Islet precursor cell (in vitro differentiated cells): ENCODE results near the gene CLSTN1.

ENCODE experiments used
- DNase-seq: peaks from one replicate; pipeline ENCODE4 v3.0.0-alpha.2; 2018

The CLSTN1 gene

GRCh38 chr1:9823943-9824701 is at the start of gene CLSTN1:
Gene CLSTN1 (minus strand): TSS chr1:9823965. CDS start chr1:9823733, 232 bp downstream.
- peak; percentile 94 for DNase-seq

DNA sequence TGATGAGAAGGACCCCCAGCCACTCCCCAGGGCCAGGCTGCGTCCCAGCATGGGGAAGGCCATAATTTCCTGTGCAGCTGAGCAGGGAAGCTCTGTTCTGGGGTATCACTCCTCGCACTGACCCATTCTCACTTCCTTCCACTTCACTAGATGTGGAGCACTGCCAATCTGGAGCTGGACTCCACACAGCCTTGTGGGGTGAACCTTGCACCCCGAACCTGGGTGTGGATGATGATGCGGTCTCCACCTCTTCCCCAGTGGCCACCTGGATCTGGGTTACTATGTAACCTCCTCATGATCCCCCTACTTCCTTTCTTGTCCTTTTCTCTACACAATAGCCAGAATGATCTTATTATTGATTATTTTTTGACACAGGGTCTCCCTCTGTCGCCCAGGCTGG is 49.6 kb upstream of the CLSTN1 start:
- no peak for DNase-seq

- no peak for DNase-seq
Observed at GRCh38 chr1:9872430-9873165, 48.8 kb upstream of the CLSTN1 start.

DNA sequence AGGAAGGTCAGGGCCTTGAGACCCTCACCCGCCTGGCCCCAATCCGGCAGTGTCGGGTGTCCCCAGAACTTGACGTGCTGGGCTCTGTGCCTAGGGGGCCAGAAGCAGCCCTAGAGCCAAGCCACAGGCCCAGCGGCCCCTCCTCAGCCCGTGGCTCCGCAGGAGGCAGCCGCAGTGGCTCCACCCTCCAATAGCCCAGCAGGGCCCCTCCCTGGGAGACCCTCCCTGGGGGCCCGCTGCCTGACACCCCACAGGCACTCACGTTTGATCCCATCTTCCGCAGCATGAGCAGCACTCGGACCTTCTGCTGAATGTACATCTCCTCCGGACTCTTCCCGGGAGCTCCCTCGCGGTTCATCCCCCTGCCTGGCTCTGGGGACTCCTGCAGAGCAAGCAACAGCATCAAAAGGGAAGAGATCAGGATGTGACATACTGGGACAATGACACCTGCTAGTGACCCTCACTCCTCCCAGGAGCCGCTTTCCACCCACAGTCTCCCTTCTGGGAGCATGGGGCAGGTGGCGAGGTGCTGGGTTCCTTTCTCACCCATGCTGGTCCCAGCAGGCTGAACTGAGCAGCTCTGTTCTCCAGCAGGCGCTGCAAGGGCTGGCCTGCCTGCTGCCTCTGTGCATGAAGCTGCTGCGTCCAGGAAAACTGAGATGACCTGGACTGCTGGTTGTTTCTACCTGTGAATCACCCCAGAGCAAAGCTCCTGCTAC is 48.1 kb upstream of the CLSTN1 start:
- no peak for DNase-seq

DNA sequence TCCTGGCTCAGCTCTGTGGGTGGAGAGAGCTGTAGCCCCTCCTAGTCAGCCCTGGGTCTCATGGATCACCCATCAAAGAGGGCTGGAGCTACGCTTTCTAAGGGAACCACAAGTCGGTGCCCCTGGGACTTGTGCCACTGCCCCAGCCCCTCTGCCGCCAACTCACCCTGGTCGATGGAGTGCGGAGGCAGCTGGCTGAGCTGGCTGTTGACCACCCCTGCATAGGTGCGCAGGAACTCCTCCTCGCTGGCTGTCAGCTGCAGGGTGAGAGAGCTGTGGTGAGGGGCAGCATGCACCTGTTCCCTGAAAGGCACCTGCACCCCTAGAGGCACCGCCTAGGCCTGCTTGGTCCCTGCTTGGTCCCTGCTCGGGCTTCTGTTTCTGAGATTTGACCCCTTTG is 47.3 kb upstream of the CLSTN1 start:
- DNase-seq, result no peak

- DNase-seq, result no peak
Observed at GRCh38 chr1:9870572-9870971, 46.8 kb upstream of the CLSTN1 start.

DNA sequence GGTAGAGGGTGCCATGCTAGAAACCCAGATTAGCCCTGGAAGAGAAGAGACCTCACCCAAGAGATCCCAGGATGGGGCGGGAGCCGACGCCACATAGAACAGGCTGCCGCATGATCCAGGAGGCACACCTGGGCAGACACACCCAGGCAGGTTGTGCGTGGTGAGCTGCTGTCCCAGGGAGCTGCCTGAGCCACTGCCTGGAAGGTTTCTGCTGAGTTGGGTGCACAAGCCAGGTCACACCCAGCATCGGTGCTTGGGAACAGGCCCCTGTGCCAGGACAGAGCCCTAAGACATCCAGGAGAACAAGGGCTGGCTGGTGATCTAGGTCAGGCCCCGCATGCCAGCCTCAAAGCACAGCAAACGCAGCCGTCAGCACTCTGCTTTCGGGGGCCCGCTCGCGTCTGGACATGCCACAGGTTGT is 46.1 kb upstream of the CLSTN1 start:
- no peak for DNase-seq

DNA sequence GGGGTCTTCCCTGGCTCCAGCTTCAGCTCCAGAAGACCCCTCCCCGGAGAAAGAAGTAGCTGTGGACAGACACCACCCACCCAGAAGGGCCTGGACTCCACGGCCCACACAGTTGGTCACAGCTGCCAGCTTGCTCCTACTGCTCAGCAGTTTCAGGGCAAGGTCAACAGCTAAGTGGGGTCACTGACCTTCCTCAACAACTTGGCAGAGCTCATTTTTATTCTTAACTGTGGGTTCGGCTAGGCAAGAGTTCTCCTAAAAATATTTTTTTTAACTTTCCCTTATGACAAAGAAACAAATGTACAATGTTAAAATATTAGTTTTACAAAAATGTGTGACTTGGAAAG is 44.5 kb upstream of the CLSTN1 start:
- no peak for DNase-seq

DNA sequence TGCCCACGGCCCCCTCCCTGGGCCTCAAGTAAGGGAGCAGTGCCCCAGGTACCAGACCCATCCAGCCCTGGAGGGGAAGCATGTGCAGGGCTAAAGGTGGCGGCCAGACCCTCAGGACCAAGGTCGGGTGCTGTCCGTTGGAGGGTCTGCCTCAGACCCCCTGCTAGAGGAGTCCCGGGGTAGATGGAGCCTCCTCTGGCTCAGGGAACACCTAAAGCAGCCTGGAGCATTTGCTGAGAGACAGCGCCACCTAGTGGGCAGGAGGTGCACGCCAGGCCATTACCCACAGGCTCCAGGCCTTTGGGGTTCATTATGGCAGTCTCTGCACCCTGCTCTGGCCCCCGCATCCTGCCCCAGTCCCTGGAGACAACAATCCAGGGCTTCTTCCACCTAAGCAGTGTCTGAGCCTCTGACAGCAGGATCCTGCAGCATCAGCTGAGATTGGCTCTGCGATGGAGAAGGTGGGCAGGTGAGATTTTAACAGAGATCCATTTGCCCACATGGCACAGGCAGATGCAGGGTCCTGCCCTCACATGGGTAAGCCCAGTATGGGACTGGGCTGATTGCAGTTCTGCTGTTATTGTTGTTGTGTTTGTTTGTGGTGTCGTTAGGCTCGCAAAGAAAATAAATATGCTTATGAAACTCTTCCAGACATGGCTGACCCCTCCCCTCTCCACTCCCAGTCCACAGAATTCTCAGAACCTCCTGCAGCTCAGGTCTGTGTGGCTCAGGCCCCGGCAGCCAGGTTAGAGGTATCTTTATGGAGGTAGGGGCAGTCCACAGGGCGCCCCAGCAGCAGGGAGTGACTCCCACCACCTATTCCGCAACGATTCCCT is 43.9 kb upstream of the CLSTN1 start:
- peak; percentile 85 for DNase-seq

DNA sequence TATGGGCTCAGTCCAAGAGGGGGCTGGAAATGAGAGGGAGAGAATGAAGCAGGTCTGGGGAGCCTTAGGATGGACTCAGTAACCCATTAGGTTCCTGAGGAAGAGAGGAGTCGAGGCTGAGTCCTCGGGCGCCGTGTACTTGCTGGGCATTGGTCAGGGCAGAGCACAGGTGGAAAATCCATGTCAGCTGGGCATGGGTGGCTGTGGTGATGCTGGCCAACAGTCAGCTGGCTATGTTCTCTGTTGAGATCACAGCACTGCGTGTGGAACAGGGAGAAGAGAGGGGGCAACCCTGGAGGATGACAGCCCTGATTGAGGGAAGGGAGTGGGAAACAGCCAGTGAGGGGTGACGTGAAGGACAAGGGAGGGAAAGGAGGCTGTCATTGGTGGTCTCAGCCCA is 43.1 kb upstream of the CLSTN1 start:
- no peak for DNase-seq

DNA sequence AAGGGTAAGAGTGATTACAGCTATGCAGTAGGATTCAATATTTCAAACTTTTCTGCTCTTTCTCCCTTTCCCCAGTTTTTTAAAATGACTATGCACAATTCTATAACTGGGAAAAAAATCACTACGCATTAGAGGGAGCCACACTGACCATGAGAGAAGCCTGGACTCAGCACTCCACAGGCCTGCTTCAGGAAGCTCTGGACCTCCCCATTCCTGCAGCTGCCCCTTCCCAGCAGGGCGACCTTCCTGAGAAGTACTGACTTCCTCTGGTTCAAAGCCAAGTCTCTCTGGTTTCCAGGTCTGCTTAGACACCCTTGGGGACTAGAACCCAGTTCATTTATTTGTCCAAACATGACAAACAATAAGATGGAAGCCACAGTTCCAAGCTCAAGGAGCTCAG is 42.0 kb upstream of the CLSTN1 start:
- no peak for DNase-seq

GRCh38 chr1:9863371-9863770 is 39.6 kb upstream of the CLSTN1 start:
- no peak for DNase-seq

DNA sequence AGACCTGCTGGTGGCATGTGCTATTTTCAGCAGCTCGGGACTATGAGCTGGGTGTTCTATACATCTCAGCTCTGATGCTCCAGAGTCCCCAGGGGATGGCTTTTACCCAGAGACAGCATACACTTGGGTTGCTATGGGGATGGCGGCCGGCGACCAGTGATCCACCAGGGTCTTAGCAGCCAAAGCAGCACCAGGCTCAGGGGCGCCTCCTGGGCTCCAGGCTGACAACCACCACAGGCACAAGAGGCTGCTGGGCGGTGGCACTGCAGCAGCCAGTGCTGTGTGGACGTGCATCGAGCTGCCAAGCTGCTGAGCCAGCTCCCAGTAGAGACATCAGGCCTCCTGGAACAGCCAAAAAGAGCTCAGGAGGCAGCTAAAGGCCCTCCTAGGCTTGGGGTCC is 37.6 kb upstream of the CLSTN1 start:
- peak; percentile 52 for DNase-seq

GRCh38 chr1:9860887-9861286 is 37.1 kb upstream of the CLSTN1 start:
- DNase-seq, result peak; percentile 64

GRCh38 chr1:9859281-9860014 is 35.7 kb upstream of the CLSTN1 start:
- DNase-seq, result no peak

DNA sequence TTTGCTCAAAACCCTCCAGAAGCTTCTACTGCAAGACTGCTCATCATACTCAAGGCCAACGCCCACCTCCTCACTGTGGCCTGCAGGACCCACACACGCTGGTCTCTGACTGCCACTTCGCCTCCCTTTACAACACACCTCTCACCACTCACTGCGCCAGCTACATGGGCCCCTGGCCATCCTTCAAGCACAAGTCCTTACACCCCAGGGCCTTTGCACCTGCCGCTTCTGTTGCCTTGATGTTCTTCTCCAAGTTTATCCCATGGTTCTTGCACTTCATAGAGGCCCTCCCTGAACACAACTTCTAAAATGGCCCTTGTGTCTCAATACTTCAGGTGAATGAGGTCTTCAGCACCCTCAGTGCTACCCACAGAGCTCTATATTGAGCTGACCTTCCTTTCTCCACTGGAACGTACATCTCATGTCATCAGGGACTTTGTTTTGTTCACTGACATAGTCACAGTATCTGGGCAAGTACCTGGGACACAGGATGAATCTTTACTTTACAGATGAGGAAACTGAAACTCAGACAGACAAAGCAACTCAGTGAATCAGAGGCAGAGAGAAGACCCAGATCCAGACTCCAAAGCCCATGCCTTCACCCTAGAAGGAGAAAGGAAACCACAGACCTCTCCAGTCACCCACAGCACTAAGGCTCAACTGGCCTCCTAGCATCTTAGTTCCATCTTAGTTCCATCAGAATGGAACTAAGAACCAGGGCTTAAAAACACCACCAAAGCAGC is 34.7 kb upstream of the CLSTN1 start:
- DNase-seq, result no peak

DNA sequence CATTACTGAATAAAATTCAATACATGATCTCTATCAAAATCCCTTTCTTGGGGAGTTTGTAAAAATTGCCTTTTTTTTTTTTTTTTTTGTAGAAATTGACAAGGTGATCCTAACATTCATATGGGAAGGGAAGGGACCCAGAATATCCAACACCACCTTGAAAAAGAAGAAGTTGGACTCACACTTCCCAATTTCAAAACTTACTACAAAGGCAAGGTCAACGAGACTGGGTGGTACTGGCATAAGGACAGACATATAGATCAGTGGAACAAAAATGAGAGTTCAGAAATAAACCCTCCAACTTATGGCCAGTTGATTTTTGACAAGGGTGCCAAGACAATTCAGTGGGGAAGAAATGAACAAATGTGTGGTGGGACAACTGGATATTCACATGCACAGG is 31.4 kb upstream of the CLSTN1 start:
- DNase-seq, result no peak

DNA sequence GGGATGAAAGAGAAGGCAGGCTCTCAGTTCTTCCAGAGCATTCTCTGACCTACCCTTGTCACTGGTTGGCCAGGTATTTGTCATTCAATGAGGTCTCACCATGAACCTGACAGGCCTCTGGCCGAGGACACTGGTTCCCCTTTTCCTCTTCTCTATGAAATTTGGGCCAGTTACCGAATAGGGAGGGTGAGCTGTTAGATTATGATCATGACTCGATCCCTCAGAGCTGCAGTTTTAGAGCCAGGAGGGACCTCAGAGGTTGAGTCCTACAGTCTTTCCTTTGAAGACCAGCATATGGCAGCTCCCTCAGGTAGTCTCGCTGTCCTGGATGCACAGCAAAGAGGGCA is 29.5 kb upstream of the CLSTN1 start:
- no peak for DNase-seq

DNA sequence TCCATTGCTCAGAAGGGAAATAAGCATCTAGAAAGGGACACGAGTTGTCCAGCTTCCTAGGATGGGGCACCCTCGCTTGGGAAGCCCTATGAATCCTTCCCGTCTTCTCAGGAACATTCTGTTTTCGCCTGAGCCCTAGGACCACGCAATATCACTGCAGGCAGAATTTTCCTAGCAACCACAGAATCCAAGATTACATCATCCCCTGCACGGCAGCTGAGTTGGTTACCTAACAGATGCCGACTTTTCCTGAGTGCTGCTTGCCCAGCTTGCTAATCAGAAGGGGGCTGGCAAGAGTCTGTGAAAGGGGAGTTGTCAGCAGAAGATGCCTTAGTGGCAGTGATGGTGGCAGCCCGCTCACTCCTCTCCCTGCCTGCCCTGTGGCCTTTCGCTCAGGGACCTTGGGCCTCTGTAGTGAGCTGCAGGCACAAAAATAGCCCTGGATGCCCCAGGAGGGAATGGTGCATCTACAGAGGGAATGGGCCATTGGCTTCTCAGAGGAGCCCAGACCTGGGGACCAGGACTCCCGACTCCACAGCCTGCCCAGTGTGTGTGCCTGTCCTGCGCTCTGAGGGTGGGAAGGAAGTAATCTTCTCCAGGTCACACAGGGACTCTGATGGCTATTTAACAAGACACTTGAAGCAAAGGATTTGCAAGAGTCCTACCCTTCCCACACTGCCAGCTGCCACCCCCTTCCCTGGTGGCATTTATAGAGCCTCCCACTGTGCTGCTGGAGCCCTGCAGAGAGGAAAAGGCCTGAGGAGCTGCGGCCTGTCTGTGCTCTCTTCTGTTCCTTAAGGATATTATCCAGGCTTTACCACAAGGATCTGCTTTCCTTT is 28.9 kb upstream of the CLSTN1 start:
- DNase-seq, result no peak

GRCh38 chr1:9852004-9852403 is 28.2 kb upstream of the CLSTN1 start:
- no peak for DNase-seq
